ENCODE measurements around the gene ZNF106. TPM values are rescaled to one million over a fixed set of nuclear protein-coding genes. Genes with fewer than 3 reads are reported as not detected.

The ZNF106 gene
- total RNA-seq, 2 experiments from 2014 or later = 42.2 to 43.3 TPM

DNA sequence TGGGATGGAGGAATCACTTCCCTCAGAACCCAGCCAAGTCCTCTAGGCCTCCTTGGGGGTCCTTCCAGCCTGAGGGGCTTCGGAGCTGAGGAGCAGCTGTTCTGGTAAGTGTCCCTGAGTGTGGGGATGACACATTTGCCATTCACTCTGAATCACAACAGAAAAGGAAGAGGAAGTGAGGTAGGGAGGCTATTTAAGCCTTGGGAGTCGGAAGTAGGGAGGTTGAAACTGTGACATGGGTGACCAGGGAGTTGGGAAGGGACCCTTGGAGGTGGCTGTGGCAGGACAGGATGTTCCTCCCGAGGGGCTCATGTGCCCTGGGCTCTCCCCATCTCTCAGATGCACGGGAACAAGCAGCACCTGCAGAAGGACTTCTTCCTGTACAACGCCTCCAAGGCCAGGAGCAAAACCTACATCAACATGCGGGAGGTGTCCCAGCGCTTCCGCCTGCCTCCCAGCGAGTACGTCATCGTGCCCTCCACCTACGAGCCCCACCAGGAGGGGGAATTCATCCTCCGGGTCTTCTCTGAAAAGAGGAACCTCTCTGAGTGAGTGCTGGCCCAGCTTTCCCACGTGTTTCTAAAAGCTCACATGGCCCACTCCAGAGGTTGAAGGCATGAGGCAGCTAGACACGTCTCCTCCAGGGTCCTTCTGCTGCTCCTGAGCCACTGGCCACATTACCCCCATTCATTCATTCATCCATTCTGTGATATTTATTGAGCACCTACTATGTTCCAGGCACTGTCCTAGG, 88.3 kb downstream of the ZNF106 start:
- CTCF ChIA-PET = no interaction called here
- Mint-ChIP-seq H3K4me1 (ENCODE audit: low read depth) (peaks cover 31% of the 10 kb centered on the region), H3K27me3 (ENCODE audit: low read depth) (no peaks in the 10 kb centered on the region), H3K27ac (peak overlapping the region; percentile 80), H3K36me3 (ENCODE audit: low read depth) (no peaks in the 10 kb centered on the region), H3K9me3 (ENCODE audit: insufficient read depth) (no peaks in the 10 kb centered on the region), H3K4me3 (peak overlapping the region; percentile 16)
- POLR2A ChIA-PET = interaction anchor here (1.0 kb wide), 1 partner anchor 88 kb away, joined by 3 read pairs; the partner anchor contains the start of gene ZNF106
- ATAC-seq (no peak), DNase-seq (no peak)

DNA sequence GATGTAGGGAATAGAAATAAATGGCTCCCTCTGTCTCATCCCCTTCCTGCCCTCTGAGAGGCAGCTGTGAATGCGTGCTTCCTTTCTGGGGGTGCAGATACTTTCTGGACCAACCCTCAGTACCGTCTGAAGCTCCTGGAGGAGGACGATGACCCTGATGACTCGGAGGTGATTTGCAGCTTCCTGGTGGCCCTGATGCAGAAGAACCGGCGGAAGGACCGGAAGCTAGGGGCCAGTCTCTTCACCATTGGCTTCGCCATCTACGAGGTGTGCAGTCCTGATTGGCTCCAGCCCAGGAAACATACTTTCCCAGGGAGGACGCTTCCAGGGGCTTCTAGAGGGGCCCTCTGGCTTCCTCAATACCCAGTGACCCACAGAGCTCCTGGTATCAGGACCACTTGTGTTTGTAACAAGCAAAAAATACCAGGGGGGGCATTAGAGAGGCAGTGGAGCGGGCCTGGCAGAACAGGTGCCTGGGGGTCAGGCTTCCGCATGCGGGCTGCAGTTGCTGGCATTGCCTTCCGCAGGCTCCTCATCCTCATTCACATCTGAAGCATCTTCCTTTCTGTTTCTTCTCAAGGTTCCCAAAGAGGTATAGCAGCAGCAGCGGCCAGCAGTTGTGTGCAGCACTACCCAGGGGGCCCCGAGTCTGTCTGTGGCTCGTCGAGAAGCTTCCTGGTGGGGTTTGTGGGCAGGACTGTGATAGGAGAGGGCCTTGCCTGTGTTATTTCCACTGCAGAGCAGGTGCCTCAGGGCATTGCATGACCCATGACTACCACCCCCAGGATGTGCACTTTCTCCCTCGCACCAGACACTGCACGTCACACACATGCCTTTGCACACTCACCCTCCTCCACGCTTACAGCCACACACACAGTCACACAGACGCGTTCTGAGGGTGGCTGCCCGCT, 89.1 kb downstream of the ZNF106 start:
- ATAC-seq (peak; percentile 80), DNase-seq (peak; percentile 50)
- Mint-ChIP-seq H3K27ac (peak overlapping the region; percentile 80), H3K4me1 (ENCODE audit: low read depth) (peaks cover 31% of the 10 kb centered on the region), H3K27me3 (ENCODE audit: low read depth) (no peaks in the 10 kb centered on the region), H3K9me3 (ENCODE audit: insufficient read depth) (no peaks in the 10 kb centered on the region), H3K4me3 (peak overlapping the region; percentile 44), H3K36me3 (ENCODE audit: low read depth) (no peaks in the 10 kb centered on the region)
- CTCF ChIA-PET = interaction anchor here (0.6 kb wide), 1 partner anchor 1395 kb away, joined by 3 read pairs; no protein-coding TSS in a partner anchor
- POLR2A ChIA-PET = interaction anchor here (1.2 kb wide), 1 partner anchor 129 kb away, joined by 3 read pairs; the partner anchor contains the start of genes GANC and TMEM87A

DNA sequence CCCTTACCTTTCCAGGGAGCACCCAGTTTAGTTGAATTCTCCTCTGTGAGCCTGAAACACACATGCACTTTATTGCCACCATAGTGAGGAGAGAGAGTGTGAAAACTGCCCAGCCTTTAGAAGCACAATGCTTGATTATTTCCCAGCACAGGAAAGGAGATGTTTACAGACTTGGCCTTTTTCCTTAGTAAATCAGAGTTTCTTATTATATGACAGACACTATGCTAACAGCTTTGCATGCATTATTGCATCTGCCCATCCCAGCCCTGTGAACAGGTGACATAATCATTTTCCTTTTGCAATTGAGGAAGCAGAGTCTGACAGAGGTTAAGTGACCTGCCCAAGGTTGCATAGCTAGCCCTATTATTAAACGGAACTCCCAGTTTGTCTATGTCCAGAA, 95.1 kb downstream of the ZNF106 start:
- H3K27me3 Mint-ChIP-seq (ENCODE audit: low read depth) = no peaks in the 10 kb centered on the region
- no peak for DNase-seq
- peaks cover under 1% of the 10 kb centered on the region for H3K4me1 Mint-ChIP-seq (ENCODE audit: low read depth)
- POLR2A ChIA-PET = no interaction called here
- no peak overlapping the region for H3K27ac Mint-ChIP-seq
- CTCF ChIA-PET = no interaction called here
- no peak overlapping the region for H3K4me3 Mint-ChIP-seq
- H3K9me3 Mint-ChIP-seq (ENCODE audit: insufficient read depth) = no peaks in the 10 kb centered on the region
- no peak for ATAC-seq
- no peaks in the 10 kb centered on the region for H3K36me3 Mint-ChIP-seq (ENCODE audit: low read depth)

DNA sequence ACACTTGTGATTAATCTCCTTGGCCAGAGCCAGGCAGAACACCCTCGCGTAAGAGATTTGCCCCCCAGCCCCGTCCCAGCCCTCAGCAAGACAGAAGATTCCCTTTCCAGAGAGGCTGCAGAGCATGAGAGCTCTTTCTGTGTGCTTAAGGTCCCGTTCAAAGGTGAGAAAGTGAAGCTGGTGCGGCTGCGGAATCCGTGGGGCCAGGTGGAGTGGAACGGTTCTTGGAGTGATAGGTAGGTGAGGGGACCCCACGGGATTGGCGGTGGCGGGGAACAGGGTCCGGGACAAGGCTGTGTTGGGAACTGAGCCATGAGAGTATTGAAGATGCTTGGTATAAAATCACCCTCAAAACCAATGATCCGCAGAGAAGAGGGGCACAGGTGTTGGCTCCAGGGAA, 96.8 kb downstream of the ZNF106 start:
- Mint-ChIP-seq H3K27me3 (ENCODE audit: low read depth) (no peaks in the 10 kb centered on the region), H3K36me3 (ENCODE audit: low read depth) (no peaks in the 10 kb centered on the region), H3K27ac (no peak overlapping the region), H3K4me1 (ENCODE audit: low read depth) (no peaks in the 10 kb centered on the region), H3K9me3 (ENCODE audit: insufficient read depth) (no peaks in the 10 kb centered on the region), H3K4me3 (no peak overlapping the region)
- CTCF ChIA-PET = no interaction called here
- POLR2A ChIA-PET = no interaction called here
- no peak for DNase-seq
- ATAC-seq = no peak

DNA sequence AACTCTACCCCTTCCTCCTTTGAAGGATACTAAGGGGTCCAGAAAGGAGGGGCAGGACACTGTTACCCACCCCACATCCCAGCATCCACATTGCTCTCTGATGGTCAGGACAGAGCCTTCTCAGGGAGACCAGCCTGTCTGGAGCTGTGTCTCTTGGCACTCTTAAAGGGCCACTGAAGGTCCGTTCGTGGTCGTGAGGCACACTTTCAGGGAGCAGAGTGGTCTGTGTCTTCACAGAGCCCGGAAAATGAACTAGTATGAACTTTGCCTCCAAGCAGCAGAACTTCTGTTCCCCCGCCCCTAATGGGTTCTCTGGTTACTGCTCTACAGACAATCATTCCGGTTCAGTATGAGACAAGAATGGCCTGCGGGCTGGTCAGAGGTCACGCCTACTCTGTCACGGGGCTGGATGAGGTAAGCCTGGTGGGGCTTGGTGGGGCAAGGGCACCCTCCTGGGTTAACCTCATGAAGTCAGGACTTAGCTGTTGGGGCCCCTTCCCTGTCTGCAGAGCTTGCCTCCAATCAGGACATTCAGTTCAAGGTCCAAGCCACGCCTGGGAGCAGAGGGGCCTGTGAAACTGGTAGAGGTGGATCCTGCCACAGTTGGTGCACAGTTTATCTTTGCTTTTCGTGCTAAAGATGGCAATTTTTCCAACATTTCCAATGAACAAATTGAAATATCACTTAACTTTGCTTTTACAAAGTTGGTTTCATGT, 98.5 kb downstream of the ZNF106 start:
- DNase-seq (no peak), ATAC-seq (no peak)
- ChIA-PET CTCF (no interaction called here), POLR2A (no interaction called here)
- Mint-ChIP-seq H3K4me3 (no peak overlapping the region), H3K27me3 (ENCODE audit: low read depth) (no peaks in the 10 kb centered on the region), H3K36me3 (ENCODE audit: low read depth) (no peaks in the 10 kb centered on the region), H3K9me3 (ENCODE audit: insufficient read depth) (no peaks in the 10 kb centered on the region), H3K4me1 (ENCODE audit: low read depth) (no peaks in the 10 kb centered on the region), H3K27ac (no peak overlapping the region)

DNA sequence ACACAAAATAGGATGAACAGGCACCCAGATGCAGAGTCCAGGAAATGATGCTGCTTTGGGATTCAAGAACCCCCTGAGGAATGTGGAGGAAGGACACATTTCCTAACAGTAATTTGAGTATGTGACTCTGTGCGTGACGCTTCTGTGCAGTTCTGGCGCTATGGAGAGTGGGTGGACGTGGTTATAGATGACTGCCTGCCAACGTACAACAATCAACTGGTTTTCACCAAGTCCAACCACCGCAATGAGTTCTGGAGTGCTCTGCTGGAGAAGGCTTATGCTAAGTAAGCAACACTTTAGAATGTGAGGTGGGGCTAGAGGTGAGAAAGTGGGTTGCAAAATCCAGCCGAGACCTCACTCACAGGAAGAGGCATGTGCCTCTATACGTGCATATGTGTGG, 103.3 kb downstream of the ZNF106 start:
- POLR2A ChIA-PET = no interaction called here
- no peak for ATAC-seq
- H3K27ac Mint-ChIP-seq = no peak overlapping the region

DNA sequence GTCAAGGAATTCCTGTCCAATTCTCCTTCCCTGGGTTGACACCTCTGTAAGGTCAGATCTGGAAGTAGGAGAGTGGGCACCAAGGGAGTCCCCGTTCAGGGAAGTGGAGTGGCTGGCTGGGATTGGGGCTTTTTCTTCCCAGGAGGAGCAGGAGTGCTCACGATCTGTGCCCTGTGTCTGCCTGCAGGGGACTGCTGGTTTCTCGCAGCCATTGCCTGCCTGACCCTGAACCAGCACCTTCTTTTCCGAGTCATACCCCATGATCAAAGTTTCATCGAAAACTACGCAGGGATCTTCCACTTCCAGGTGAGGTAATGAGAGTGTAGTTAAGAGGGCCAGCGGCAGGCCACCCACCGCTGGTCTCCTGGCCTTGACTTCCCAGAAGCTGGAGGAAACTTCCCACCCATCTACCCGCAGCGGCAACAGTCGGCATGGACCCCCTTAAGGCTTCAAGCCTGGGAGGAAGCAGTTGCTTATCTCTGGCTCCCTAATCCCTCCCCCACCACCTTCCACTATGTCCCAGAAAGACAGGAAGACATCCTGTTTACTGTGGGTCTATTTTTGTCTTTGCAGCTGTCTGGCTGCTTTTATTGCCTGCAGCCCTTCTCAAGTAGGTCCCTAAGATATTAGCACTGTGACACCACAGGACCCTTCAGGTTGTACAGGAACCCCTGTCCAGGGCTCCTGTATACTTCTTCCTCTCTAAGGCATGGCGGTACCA, 104.8 kb downstream of the ZNF106 start:
- no peaks in the 10 kb centered on the region for H3K4me1 Mint-ChIP-seq (ENCODE audit: low read depth)
- ChIA-PET CTCF (interaction anchor here (0.7 to 1.9 kb wide), 12 partner anchors 10 to 302 kb away, joined by 3 to 9 read pairs (median 4); partner anchors contain the start of genes GANC and TMEM87A), POLR2A (no interaction called here)
- no peak for ATAC-seq
- DNase-seq = no peak
- H3K27ac Mint-ChIP-seq = no peak overlapping the region
- H3K4me3 Mint-ChIP-seq = no peak overlapping the region
- no peaks in the 10 kb centered on the region for H3K9me3 Mint-ChIP-seq (ENCODE audit: insufficient read depth)
- H3K36me3 Mint-ChIP-seq (ENCODE audit: low read depth) = no peaks in the 10 kb centered on the region
- H3K27me3 Mint-ChIP-seq (ENCODE audit: low read depth) = no peaks in the 10 kb centered on the region

More for the DNA sequence above, 103.3 kb downstream of the ZNF106 start:
- Mint-ChIP-seq H3K4me1 (ENCODE audit: low read depth) (no peaks in the 10 kb centered on the region), H3K27me3 (ENCODE audit: low read depth) (no peaks in the 10 kb centered on the region), H3K9me3 (ENCODE audit: insufficient read depth) (no peaks in the 10 kb centered on the region), H3K36me3 (ENCODE audit: low read depth) (no peaks in the 10 kb centered on the region), H3K4me3 (no peak overlapping the region)
- DNase-seq = no peak
- CTCF ChIA-PET = no interaction called here

DNA sequence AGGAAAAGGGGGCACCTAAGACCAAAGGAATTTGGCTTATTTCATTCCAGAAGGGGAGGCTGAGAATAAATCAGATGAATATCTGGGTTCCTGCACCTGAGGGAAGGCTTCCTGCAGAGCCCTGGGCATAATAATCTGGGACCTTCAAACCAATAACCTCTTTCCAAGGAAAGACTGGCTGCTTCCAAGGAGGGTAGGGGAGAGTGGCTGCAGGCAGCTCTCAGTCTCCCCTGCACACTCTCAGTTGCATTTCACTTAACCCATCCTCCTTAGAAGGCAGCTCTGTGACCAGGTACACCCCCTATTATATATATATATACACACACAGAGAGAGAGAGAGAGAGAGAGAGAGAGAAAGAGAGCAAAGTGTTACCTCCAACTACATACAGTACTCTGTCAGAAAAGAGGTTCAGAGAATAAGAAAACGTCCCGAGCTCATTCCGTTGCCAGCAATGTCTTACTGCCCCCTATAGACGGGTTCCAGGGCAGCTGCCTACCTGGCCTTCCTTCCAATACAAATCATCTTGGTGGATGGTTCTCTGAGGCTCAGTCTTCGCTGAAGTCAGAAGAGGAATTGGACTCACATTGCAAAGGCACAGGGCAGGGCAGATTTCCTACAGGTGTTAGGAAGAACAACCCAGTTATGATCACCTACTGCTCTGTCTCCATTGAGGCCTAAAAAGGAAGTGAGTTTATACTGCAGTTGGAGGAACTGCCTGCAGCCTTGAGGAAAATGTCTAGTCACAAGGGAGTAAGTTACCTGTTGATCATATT, 105.5 kb downstream of the ZNF106 start:
- DNase-seq = peak; percentile 54
- POLR2A ChIA-PET = interaction anchor here (0.5 kb wide), 1 partner anchor 113 kb away, joined by 4 read pairs; no protein-coding TSS in a partner anchor
- no peaks in the 10 kb centered on the region for H3K9me3 Mint-ChIP-seq (ENCODE audit: insufficient read depth)

DNA sequence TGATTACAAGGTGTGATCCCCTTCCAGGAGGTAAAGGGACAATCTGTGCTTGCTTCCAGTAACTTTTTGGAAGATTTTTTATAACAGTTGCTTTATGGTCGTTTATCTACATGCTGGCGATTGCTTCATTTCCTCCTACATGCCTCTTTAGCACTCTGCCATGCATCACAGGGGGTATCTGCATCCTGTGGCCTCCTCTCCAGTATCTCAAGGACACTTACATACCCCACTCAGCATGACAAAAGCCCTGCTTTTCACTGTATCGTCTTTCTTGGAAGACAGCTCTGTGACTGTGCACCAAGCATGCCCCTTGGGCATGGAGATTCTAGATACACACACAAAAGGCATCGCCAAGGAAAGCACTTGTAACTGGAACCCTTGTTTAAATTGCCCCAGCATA, 106.3 kb downstream of the ZNF106 start:
- CTCF ChIA-PET = interaction anchor here (0.9 to 1.9 kb wide), 18 partner anchors 8 to 412 kb away, joined by 3 to 9 read pairs (median 4); partner anchors contain the start of genes EHD4 and VPS39
- no peaks in the 10 kb centered on the region for H3K36me3 Mint-ChIP-seq (ENCODE audit: low read depth)
- no peak for DNase-seq

More for the DNA sequence above, 105.5 kb downstream of the ZNF106 start:
- no peaks in the 10 kb centered on the region for H3K4me1 Mint-ChIP-seq (ENCODE audit: low read depth)
- no peak overlapping the region for H3K27ac Mint-ChIP-seq
- no peak overlapping the region for H3K4me3 Mint-ChIP-seq
- CTCF ChIA-PET = interaction anchor here (0.6 to 1.9 kb wide), 26 partner anchors 9 to 413 kb away, joined by 3 to 9 read pairs (median 3); partner anchors contain the start of genes EHD4, GANC, TMEM87A and VPS39
- no peaks in the 10 kb centered on the region for H3K36me3 Mint-ChIP-seq (ENCODE audit: low read depth)
- no peaks in the 10 kb centered on the region for H3K27me3 Mint-ChIP-seq (ENCODE audit: low read depth)
- peak; percentile 72 for ATAC-seq

DNA sequence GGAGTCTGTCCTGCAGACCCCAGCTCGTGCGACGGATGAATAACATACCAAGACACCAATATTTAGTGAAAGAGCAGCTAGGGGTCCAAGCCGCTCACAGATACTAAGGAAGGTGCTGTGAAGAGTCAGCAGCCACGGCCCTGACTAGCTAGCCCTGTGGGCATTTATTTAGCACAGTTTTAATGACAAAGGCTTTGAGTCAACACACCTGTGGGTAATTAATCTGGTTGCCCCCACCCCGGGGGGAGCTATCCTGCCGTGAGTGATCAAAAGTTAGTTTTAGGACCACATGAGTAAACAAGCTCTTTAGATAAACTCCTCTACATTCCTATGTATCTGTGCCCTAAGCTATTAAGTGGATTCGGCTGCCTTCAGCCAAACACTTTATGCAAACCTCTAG, 112.9 kb downstream of the ZNF106 start:
- Mint-ChIP-seq H3K9me3 (ENCODE audit: insufficient read depth) (peaks cover 4% of the 10 kb centered on the region), H3K4me3 (no peak overlapping the region), H3K27ac (no peak overlapping the region), H3K27me3 (ENCODE audit: low read depth) (no peaks in the 10 kb centered on the region), H3K4me1 (ENCODE audit: low read depth) (no peaks in the 10 kb centered on the region), H3K36me3 (ENCODE audit: low read depth) (no peaks in the 10 kb centered on the region)
- ChIA-PET POLR2A (no interaction called here), CTCF (no interaction called here)
- ATAC-seq (no peak), DNase-seq (no peak)

More for the DNA sequence above, 106.3 kb downstream of the ZNF106 start:
- H3K27me3 Mint-ChIP-seq (ENCODE audit: low read depth) = no peaks in the 10 kb centered on the region
- no peaks in the 10 kb centered on the region for H3K9me3 Mint-ChIP-seq (ENCODE audit: insufficient read depth)
- ATAC-seq = no peak
- POLR2A ChIA-PET = no interaction called here
- no peak overlapping the region for H3K4me3 Mint-ChIP-seq
- no peak overlapping the region for H3K27ac Mint-ChIP-seq
- H3K4me1 Mint-ChIP-seq (ENCODE audit: low read depth) = no peaks in the 10 kb centered on the region
